IMR-90 (cell line): ENCODE measurements around the gene HES1. TPM values are rescaled to one million over a fixed set of nuclear protein-coding genes. Genes with fewer than 3 reads are reported as not detected.

Experiments
- ATAC-seq: fragments of 200-7000 bp; cut with Tn5 transposase; 2 replicates; pipeline ENCODE4 v1.9.1; 2020; ENCODE audit warnings: low read depth, mild to moderate bottlenecking, moderate library complexity
- BruUV-seq: library from RNA; stranded (reverse); fragments of 400-500 nt; replicated peaks from 2 replicates; lab custom pipeline; 2021; lab: Mats Ljungman, UMichigan
- CTCF ChIA-PET: fragments of 300-600 bp; formaldehyde crosslinking; extraction: SDS; loops from one replicate; lab custom pipeline; 2021; ENCODE audit warnings: antibody characterized with exemption; lab: Yijun Ruan, JAX
- POLR2A ChIA-PET: fragments of 300-600 bp; sonication (Branson Sonifier 250); formaldehyde crosslinking; loops from one replicate; lab custom pipeline; 2022; ENCODE audit warnings: antibody characterized with exemption; ENCODE audit not compliant: unreplicated experiment; lab: Charles Lee
- DNase-seq: peaks from one replicate; pipeline ENCODE4 v3.0.0; 2013
- H2AFZ ChIP-seq: replicated peaks from 2 replicates; pipeline ENCODE3; 2013; ENCODE audit warnings: low read length, mild to moderate bottlenecking; ENCODE audit not compliant: poor library complexity
- H2AK5ac ChIP-seq: 2 replicates; pipeline ENCODE4 v1.6.1; 2013; ENCODE audit warnings: low read depth, low read length, inconsistent platforms
- H2AK9ac ChIP-seq: replicated peaks from 2 replicates; pipeline ENCODE3; 2013; ENCODE audit warnings: mild to moderate bottlenecking, low read depth, low read length, moderate library complexity; ENCODE audit not compliant: poor library complexity
- H2BK120ac ChIP-seq: 2 replicates; pipeline ENCODE4 v1.6.1; 2013; ENCODE audit warnings: low read depth, low read length, inconsistent platforms
- H2BK15ac ChIP-seq: 3 replicates; pipeline ENCODE4 v1.6.1; 2013; ENCODE audit warnings: low read depth, low read length, inconsistent platforms
- H2BK20ac ChIP-seq: 2 replicates; pipeline ENCODE4 v1.6.1; 2013; ENCODE audit warnings: low read depth, mild to moderate bottlenecking, inconsistent platforms, low read length, moderate library complexity
- H2BK5ac ChIP-seq: 2 replicates; pipeline ENCODE4 v1.6.1; 2013; ENCODE audit warnings: mild to moderate bottlenecking, low read depth, low read length, inconsistent platforms; ENCODE audit not compliant: poor library complexity, severe bottlenecking
- H3K14ac ChIP-seq: replicated peaks from 2 replicates; pipeline ENCODE4 v1.6.1; 2013; ENCODE audit warnings: low read depth, low read length, inconsistent platforms
- H3K18ac ChIP-seq: 2 replicates; pipeline ENCODE4 v1.6.1; 2013; ENCODE audit warnings: low read depth, low read length, control low read depth
- H3K23ac ChIP-seq: 2 replicates; pipeline ENCODE4 v1.6.1; 2013; ENCODE audit warnings: low read depth, low read length, inconsistent platforms
- H3K27ac ChIP-seq: 2 replicates; pipeline ENCODE4 v1.5.1; 2013; ENCODE audit warnings: mild to moderate bottlenecking, control low read depth, low read length; ENCODE audit not compliant: insufficient read depth
- H3K27me3 ChIP-seq: 2 replicates; pipeline ENCODE4 v1.6.1; 2013; ENCODE audit warnings: low read length; ENCODE audit not compliant: control insufficient read depth, insufficient read depth
- H3K36me3 ChIP-seq: 2 replicates; pipeline ENCODE4 v1.6.1; 2013; ENCODE audit warnings: low read length, mixed read lengths; ENCODE audit not compliant: control insufficient read depth, insufficient read depth
- H3K4ac ChIP-seq: 2 replicates; pipeline ENCODE4 v1.6.1; 2013; ENCODE audit warnings: low read depth, low read length, inconsistent platforms
- H3K4me1 ChIP-seq: 2 replicates; pipeline ENCODE4 v1.6.1; 2013; ENCODE audit warnings: low read length, mixed read lengths; ENCODE audit not compliant: control insufficient read depth, insufficient read depth
- H3K4me2 ChIP-seq: 2 replicates; pipeline ENCODE4 v1.6.1; 2013; ENCODE audit warnings: low read depth, mild to moderate bottlenecking, control low read depth, low read length, moderate library complexity
- H3K4me3 ChIP-seq: 2 replicates; pipeline ENCODE4 v1.5.1; 2013; ENCODE audit warnings: low read depth, mild to moderate bottlenecking, control low read depth, low read length, moderate library complexity; ENCODE audit not compliant: insufficient read depth
- H3K56ac ChIP-seq: 2 replicates; pipeline ENCODE4 v1.6.1; 2013; ENCODE audit warnings: low read length, inconsistent platforms; ENCODE audit not compliant: insufficient read depth; ENCODE audit errors: extremely low read depth
- H3K79me1 ChIP-seq, 2 experiments: 2 replicates each; pipeline ENCODE4 v1.6.1; 2013; ENCODE audit warnings: low read length in 2 of 2, inconsistent platforms in 1 of 2, low read depth in 1 of 2
- H3K9ac ChIP-seq: 2 replicates; pipeline ENCODE4 v1.6.1; 2013; ENCODE audit warnings: low read depth, low read length, control low read depth
- H3K9me1 ChIP-seq: 2 replicates; pipeline ENCODE4 v1.6.1; 2013; ENCODE audit warnings: low read length, inconsistent platforms; ENCODE audit not compliant: insufficient read depth
- H3K9me3 ChIP-seq: 2 replicates; pipeline ENCODE4 v1.6.1; 2013; ENCODE audit warnings: low read length; ENCODE audit not compliant: control insufficient read depth, insufficient read depth
- H4K20me1 ChIP-seq: 2 replicates; pipeline ENCODE4 v1.6.1; 2013; ENCODE audit warnings: low read length, inconsistent platforms; ENCODE audit not compliant: insufficient read depth
- H4K5ac ChIP-seq: 2 replicates; pipeline ENCODE4 v1.6.1; 2013; ENCODE audit warnings: mild to moderate bottlenecking, low read depth, low read length, control low read depth
- H4K8ac ChIP-seq, 2 experiments: 2 replicates each; pipeline ENCODE4 v1.6.1; 2013; ENCODE audit warnings: low read depth in 2 of 2, low read length in 2 of 2, control low read depth in 1 of 2, inconsistent platforms in 1 of 2
- H4K91ac ChIP-seq: 2 replicates; pipeline ENCODE4 v1.6.1; 2013; ENCODE audit warnings: low read depth, low read length, inconsistent platforms; ENCODE audit not compliant: insufficient read depth
- BHLHE40 ChIP-seq: fragments of 150-350 bp; IDR thresholded peaks from 2 replicates; pipeline ENCODE4 v1.6.1; 2016; ENCODE audit warnings: mild to moderate bottlenecking, low read depth, low read length
- CEBPB ChIP-seq: IDR thresholded peaks from 2 replicates; pipeline ENCODE4 v1.6.1; 2012; ENCODE audit warnings: low read depth, low read length, improper control_type of control experiment
- ELK1 ChIP-seq: fragments of 150-350 bp; IDR thresholded peaks from 2 replicates; pipeline ENCODE4 v1.6.1; 2016; ENCODE audit warnings: low read depth, mild to moderate bottlenecking, low read length, moderate library complexity, borderline replicate concordance
- FOS ChIP-seq: fragments of 150-350 bp; IDR thresholded peaks from 2 replicates; pipeline ENCODE4 v1.6.1; 2016; ENCODE audit warnings: low read depth, low read length
- MAZ ChIP-seq: IDR thresholded peaks from 2 replicates; pipeline ENCODE4 v1.6.1; 2012; ENCODE audit warnings: low read depth, mild to moderate bottlenecking, low read length, improper control_type of control experiment, moderate library complexity, borderline replicate concordance
- MXI1 ChIP-seq: IDR thresholded peaks from 2 replicates; pipeline ENCODE4 v1.6.1; 2012; ENCODE audit warnings: low read depth, mild to moderate bottlenecking, low read length, moderate library complexity, borderline replicate concordance
- NFE2L2 ChIP-seq: fragments of 150-350 bp; IDR thresholded peaks from 2 replicates; pipeline ENCODE4 v1.6.1; 2016; ENCODE audit warnings: low read depth, mild to moderate bottlenecking, low read length
- POLR2A ChIP-seq: IDR thresholded peaks from 2 replicates; pipeline ENCODE4 v1.6.1; 2012; ENCODE audit warnings: mild to moderate bottlenecking, low read depth, low read length
- RAD21 ChIP-seq: IDR thresholded peaks from 2 replicates; pipeline ENCODE4 v1.6.1; 2012; ENCODE audit warnings: low read length, improper control_type of control experiment
- SMC3 ChIP-seq: fragments of 150-350 bp; IDR thresholded peaks from 2 replicates; pipeline ENCODE4 v1.6.1; 2016; ENCODE audit warnings: low read depth, mild to moderate bottlenecking, antibody characterized with exemption, low read length, moderate library complexity
- USF2 ChIP-seq: fragments of 150-350 bp; IDR thresholded peaks from 2 replicates; pipeline ENCODE4 v1.6.1; 2017; ENCODE audit warnings: mild to moderate bottlenecking, antibody characterized with exemption, low read length, low read depth
- WGBS, 2 experiments: methylation state at CpG; one replicate each; pipeline versions ENCODE4 v1.1.5 to v1.1.7; 2013; ENCODE audit warnings: missing lambda C conversion rate in 2 of 2; ENCODE audit not compliant: insufficient read length in 1 of 2; ENCODE audit errors: extremely low coverage in 2 of 2; 5-methylcytosine and 5-hydroxymethylcytosine counted together
- dilution Hi-C: fragments of 300-500 bp; cut with HindIII; formaldehyde crosslinking; loops from one replicate; pipeline ENCODE4 v1.14.3; 2018; ENCODE audit warnings: low sequenced_read_pairs; ENCODE audit not compliant: unreplicated experiment
- in situ Hi-C: fragments of 300-500 bp; cut with MboI; formaldehyde crosslinking; loops from 3 replicates; pipeline ENCODE4 v1.14.3; 2019; ENCODE audit warnings: low sequenced_read_pairs, inconsistent platforms, mixed read lengths
- intact Hi-C: fragments of 100-400 bp; cut with micrococcal nuclease; formaldehyde crosslinking; loops from 2 replicates; pipeline ENCODE4 v1.10.0; 2022
- polyA plus RNA-seq, 3 experiments: library from polyadenylated mRNA; depleted of rRNA; stranded (reverse); fragments of >200 nt; gene quantifications; 2 replicates each; pipeline ENCODE4 v1.2.3, GENCODE V29; 2012; ENCODE audit warnings: low replicate concordance in 1 of 3
- total RNA-seq: library from RNA; depleted of rRNA; stranded (reverse); fragments of >200 nt; gene quantifications from 2 replicates; pipeline ENCODE4 v1.2.3, GENCODE V29; 2012

Gene HES1
- total and polyA plus RNA-seq, 2 of the 4 experiments (the other 2 are of a cell fraction): 3.6 to 6.7 TPM

DNA sequence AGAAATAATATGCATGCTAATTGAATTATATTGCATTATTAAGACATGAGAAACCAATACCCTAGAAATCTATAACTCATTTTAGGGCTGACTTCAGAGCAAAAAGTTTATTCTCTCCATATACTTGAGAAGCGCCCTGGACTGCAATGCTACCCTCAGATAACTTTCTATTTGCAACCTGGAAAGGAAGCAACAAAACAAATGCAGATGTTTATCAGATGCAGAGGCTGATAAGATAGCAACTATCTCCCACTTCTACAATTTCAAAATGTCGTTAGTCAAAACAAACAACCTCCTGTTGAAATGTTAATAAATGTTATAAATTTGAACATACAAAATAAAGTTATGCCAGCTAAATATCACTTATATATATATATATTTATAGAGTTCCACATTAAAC lies 34.8 kb downstream of the HES1 start:
- H3K36me3 ChIP-seq: no peaks in the 10 kb centered on the region
- H2BK5ac ChIP-seq: no peak overlapping the region
- intact Hi-C loops (no loop called here), in situ Hi-C loops (no loop called here), dilution Hi-C loops (no loop called here)
- H3K18ac ChIP-seq: no peak overlapping the region
- ChIA-PET CTCF (no interaction called here), POLR2A (no interaction called here)
- no peak overlapping the region for H2AK9ac ChIP-seq
- no peak overlapping the region for H2BK15ac ChIP-seq
- TF ChIP-seq NFE2L2 (no peak), ELK1 (no peak), USF2 (no peak), RAD21 (no peak), CEBPB (no peak), MXI1 (no peak), FOS (no peak), BHLHE40 (no peak), POLR2A (no peak), MAZ (no peak), SMC3 (no peak)
- H3K79me1 ChIP-seq: no peaks in the 10 kb centered on the region
- no peak overlapping the region for H3K23ac ChIP-seq
- H3K27me3 ChIP-seq: peaks cover 49% of the 10 kb centered on the region
- H3K27ac ChIP-seq: no peak overlapping the region
- no peak overlapping the region for H3K4me3 ChIP-seq
- no peaks in the 10 kb centered on the region; the same call in 1 of the 2 replicates for H3K9me3 ChIP-seq
- H2AFZ ChIP-seq: no peak overlapping the region
- H3K56ac ChIP-seq: no peak overlapping the region
- H3K4ac ChIP-seq: no peak overlapping the region
- H3K4me2 ChIP-seq: no peak overlapping the region
- H2AK5ac ChIP-seq: no peak overlapping the region
- no peak overlapping the region for H3K9ac ChIP-seq
- WGBS, 2 experiments: no CpG with 5 or more reads among the region's 2 CpGs
- no peak for ATAC-seq
- H2BK20ac ChIP-seq: no peak overlapping the region
- no peak overlapping the region for H2BK120ac ChIP-seq
- no peak overlapping the region for H4K91ac ChIP-seq
- DNase-seq: no peak
- no TSS peak for BruUV-seq
- no peaks in the 10 kb centered on the region for H4K20me1 ChIP-seq
- no peak overlapping the region for H3K14ac ChIP-seq
- H4K8ac ChIP-seq: no peak overlapping the region
- no peaks in the 10 kb centered on the region for H3K4me1 ChIP-seq
- H4K5ac ChIP-seq: no peak overlapping the region
- H3K9me1 ChIP-seq: no peaks in the 10 kb centered on the region
